Measurements from ENCODE around the gene KIF17. TPM values are rescaled to one million over a fixed set of nuclear protein-coding genes. Genes with fewer than 3 reads are reported as not detected.

The KIF17 gene
- total RNA-seq, 1 experiment from 2014 or later = 5.1 TPM

DNA sequence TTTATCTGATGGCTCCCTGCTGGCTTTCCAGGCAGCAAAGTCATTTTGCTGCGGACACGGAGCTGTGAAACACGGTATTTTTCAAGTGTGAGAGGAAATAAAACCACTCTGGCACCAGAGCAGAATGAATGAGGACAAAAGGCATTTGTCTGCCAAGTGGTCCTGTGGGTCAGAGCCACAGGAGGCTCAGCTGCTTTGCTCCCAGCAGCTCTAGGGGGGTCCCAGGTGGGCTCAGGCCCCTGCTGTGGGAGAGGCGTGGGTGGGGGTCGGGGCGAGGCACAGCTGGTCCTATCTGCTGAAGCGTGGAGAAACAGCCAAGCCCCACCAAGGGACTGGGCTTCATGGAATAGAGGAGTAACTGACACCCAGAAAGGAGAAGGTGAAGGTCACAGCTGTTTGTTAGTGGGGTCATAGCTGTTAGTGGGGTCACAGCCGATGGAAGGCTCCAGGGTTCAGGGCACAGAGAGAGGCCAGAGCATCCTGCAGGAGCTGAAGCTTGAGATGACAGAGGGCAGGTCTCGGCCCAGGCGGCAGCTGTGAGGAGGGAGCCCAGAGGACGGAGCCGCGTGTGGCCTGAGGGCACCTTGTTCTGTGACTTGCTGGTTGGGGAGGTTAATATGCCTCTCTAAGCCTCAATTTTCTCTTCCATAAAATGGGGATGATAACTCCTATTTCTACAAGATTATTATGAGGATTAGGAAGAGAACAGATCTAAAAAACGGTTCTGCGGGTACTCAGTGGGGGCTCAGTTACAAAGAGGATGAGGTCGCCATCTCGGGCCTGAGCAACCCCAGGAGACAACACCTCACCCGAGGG lies 7.1 kb downstream of the KIF17 start:
- H3K14ac ChIP-seq (ENCODE audit: insufficient read depth, low read length) = no peak overlapping the region
- Mint-ChIP-seq H3K9me3 (no peaks in the 10 kb centered on the region), H3K27me3 (ENCODE audit: low read depth) (peaks cover 4% of the 10 kb centered on the region), H3K36me3 (ENCODE audit: insufficient read depth in 1 of 3, low read depth in 3 of 3) (peaks cover 5 to 31% (median 6%) of the 10 kb centered on the region in 3 experiments; a peak in 4 of 7 replicates), H3K4me1 (no peaks in the 10 kb centered on the region), H3K4me3 (no peak overlapping the region), H3K27ac (peak overlapping the region in 1 of 3 experiments; percentile 83; a peak in 1 of 7 replicates)
- H3K79me2 ChIP-seq (ENCODE audit: insufficient read depth, low read length) = no peaks in the 10 kb centered on the region
- H2BK12ac ChIP-seq (ENCODE audit: insufficient read length, low read depth, low read length) = no peak overlapping the region
- H3K27me3 ChIP-seq (ENCODE audit: insufficient read depth, low read length) = no peaks in the 10 kb centered on the region
- no peak overlapping the region for H3K9ac ChIP-seq (ENCODE audit: extremely low read depth, insufficient read length, low read length)
- no CpG with 5 or more reads among the region's 18 CpGs for whole genome bisulfite sequencing (ENCODE audit: extremely low coverage, insufficient read length, low lambda C conversion rate)
- H3K27ac ChIP-seq (ENCODE audit: insufficient read length, low read depth, low read length) = no peak overlapping the region
- H3K18ac ChIP-seq (ENCODE audit: insufficient read length, low read depth, low read length) = no peak overlapping the region
- no peak overlapping the region for H2AK5ac ChIP-seq (ENCODE audit: insufficient read length, low read length)
- H4K91ac ChIP-seq (ENCODE audit: insufficient read length, low read depth, low read length) = no peak overlapping the region
- H3T11ph ChIP-seq (ENCODE audit: low read length) = no peak overlapping the region
- no peaks in the 10 kb centered on the region for H3K79me1 ChIP-seq (ENCODE audit: insufficient read depth, low read depth, low read length, poor library complexity, severe bottlenecking)
- H3K9me3 ChIP-seq (ENCODE audit: control insufficient read depth, low read depth, low read length) = no peaks in the 10 kb centered on the region
- H3K4me2 ChIP-seq (ENCODE audit: insufficient read depth, insufficient read length, low read length) = no peak overlapping the region
- no peaks in the 10 kb centered on the region for H3K23me2 ChIP-seq (ENCODE audit: insufficient read length, low read depth, low read length, poor library complexity, severe bottlenecking)
- H3K4ac ChIP-seq (ENCODE audit: low read depth, low read length) = no peak overlapping the region
- no peak overlapping the region for H3K23ac ChIP-seq (ENCODE audit: insufficient read length, low read depth, low read length)
- H4K8ac ChIP-seq (replicated peaks; ENCODE audit: insufficient read length, low read depth, low read length) = no peak overlapping the region
- no peaks in the 10 kb centered on the region for H3K4me1 ChIP-seq (ENCODE audit: insufficient read depth, low read length)
- no peak overlapping the region for H2BK20ac ChIP-seq (ENCODE audit: low read depth, low read length, poor library complexity, severe bottlenecking)
- H2BK15ac ChIP-seq (ENCODE audit: low read depth, low read length) = no peak overlapping the region
- DNase-seq = no peak
- no peak overlapping the region for H4K5ac ChIP-seq (ENCODE audit: insufficient read length, low read depth, low read length)
- H2AFZ ChIP-seq (ENCODE audit: low read length) = no peak overlapping the region
- H2BK120ac ChIP-seq (ENCODE audit: low read depth, low read length, poor library complexity, severe bottlenecking) = no peak overlapping the region
- no peak overlapping the region for H2BK5ac ChIP-seq (ENCODE audit: insufficient read length, low read length)
- H3K56ac ChIP-seq (ENCODE audit: insufficient read length, low read depth, low read length) = no peak overlapping the region
- TF ChIP-seq, protein P1, sequence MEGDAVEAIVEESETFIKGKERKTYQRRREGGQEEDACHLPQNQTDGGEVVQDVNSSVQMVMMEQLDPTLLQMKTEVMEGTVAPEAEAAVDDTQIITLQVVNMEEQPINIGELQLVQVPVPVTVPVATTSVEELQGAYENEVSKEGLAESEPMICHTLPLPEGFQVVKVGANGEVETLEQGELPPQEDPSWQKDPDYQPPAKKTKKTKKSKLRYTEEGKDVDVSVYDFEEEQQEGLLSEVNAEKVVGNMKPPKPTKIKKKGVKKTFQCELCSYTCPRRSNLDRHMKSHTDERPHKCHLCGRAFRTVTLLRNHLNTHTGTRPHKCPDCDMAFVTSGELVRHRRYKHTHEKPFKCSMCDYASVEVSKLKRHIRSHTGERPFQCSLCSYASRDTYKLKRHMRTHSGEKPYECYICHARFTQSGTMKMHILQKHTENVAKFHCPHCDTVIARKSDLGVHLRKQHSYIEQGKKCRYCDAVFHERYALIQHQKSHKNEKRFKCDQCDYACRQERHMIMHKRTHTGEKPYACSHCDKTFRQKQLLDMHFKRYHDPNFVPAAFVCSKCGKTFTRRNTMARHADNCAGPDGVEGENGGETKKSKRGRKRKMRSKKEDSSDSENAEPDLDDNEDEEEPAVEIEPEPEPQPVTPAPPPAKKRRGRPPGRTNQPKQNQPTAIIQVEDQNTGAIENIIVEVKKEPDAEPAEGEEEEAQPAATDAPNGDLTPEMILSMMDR (conservative IDR thresholded peaks at IDR 0.05) = no peak
- no peaks in the 10 kb centered on the region for H4K20me1 ChIP-seq (ENCODE audit: control insufficient read depth, insufficient read depth, insufficient read length)

Measured in H9 (cell line).